ENCODE measurements around the gene SMARCA2.

SMARCA2 gene

DNA sequence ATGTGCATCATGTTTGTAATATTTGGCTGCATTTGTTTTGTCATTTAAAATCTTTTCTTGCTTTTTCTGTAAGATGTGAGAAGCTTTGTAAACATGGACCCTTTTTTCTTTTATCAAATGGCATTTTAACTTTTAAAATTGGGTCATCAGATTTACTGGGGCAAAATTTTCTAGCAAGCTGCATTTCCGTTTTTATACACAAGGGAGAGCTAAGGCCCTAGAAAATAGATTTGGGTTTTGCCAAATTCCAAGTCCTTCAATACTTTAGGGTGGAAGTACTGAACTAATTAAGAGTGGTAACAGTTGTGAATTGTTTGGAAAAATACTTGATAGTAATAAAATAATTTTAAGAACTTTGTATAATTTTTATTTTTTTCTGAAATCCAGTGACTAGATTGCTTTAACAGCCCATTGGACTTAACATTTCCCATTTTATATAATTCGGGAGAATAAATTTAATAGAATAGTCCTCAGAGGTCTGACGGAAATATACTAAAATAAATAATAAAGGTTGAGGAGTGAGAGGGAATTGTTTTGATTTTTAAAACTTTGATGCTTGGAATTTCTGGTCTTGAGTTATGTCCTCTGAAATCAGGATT lies 117.4 kb downstream of the SMARCA2 start:
- no peaks in the 10 kb centered on the region for H3K9me3 ChIP-seq (ENCODE audit: insufficient read depth, low read length)
- no peaks in the 10 kb centered on the region for H3K79me2 ChIP-seq (ENCODE audit: insufficient read depth, low read length)
- no peak overlapping the region for H2AFZ ChIP-seq (ENCODE audit: low read depth, low read length, severe bottlenecking)
- H3K9me2 ChIP-seq (replicated peaks; ENCODE audit: insufficient read depth, low read length): no peaks in the 10 kb centered on the region
- no peaks in the 10 kb centered on the region for H3K36me3 ChIP-seq (ENCODE audit: low read length)
- H3K27me3 ChIP-seq (ENCODE audit: low read length): no peaks in the 10 kb centered on the region
- H3K4me2 ChIP-seq (ENCODE audit: low read depth, low read length, poor library complexity, severe bottlenecking): no peak overlapping the region
- no peak overlapping the region for H3K9ac ChIP-seq (ENCODE audit: low read length)
- H3F3A ChIP-seq (ENCODE audit: insufficient read depth): no peaks in the 10 kb centered on the region
- H3K4me3 ChIP-seq (ENCODE audit: insufficient read depth, low read length, poor library complexity, severe bottlenecking): no peak overlapping the region
- TF ChIP-seq EZH2phosphoT487 (conservative IDR thresholded peaks at IDR 0.05; ENCODE audit: low read length): no peak
- TF ChIP-seq, protein P1, sequence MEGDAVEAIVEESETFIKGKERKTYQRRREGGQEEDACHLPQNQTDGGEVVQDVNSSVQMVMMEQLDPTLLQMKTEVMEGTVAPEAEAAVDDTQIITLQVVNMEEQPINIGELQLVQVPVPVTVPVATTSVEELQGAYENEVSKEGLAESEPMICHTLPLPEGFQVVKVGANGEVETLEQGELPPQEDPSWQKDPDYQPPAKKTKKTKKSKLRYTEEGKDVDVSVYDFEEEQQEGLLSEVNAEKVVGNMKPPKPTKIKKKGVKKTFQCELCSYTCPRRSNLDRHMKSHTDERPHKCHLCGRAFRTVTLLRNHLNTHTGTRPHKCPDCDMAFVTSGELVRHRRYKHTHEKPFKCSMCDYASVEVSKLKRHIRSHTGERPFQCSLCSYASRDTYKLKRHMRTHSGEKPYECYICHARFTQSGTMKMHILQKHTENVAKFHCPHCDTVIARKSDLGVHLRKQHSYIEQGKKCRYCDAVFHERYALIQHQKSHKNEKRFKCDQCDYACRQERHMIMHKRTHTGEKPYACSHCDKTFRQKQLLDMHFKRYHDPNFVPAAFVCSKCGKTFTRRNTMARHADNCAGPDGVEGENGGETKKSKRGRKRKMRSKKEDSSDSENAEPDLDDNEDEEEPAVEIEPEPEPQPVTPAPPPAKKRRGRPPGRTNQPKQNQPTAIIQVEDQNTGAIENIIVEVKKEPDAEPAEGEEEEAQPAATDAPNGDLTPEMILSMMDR (IDR thresholded peaks at IDR 0.05; ENCODE audit: insufficient read depth, low read length, poor library complexity, severe bottlenecking): peak; percentile 61
- H4K20me1 ChIP-seq (ENCODE audit: low read depth, low read length): no peaks in the 10 kb centered on the region
- H3K27ac ChIP-seq (ENCODE audit: low read depth, low read length): no peak overlapping the region

DNA sequence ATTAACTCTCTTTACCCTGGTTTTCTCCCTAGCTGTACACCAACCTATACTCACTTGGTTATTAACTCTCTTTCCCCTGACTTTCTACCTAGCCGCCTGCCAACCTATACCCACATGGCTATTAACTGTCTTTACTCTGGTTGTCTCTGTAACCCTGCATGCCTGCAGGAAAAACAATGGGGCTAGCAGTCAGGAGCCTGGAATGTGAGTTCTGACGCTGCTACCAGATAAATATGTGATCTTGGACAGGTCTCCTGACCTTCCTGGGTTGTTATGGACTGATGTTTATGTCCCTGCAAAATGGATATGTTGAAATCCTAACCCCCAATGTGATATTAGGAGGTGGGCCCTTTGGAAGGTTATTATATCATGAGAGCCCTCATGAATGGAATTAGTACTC lies 119.2 kb downstream of the SMARCA2 start:
- Histone ChIP-seq H3K79me2 (ENCODE audit: insufficient read depth, low read length) (no peaks in the 10 kb centered on the region), H3F3A (ENCODE audit: insufficient read depth) (no peaks in the 10 kb centered on the region), H3K4me3 (ENCODE audit: insufficient read depth, low read length, poor library complexity, severe bottlenecking) (no peak overlapping the region), H3K9me3 (ENCODE audit: insufficient read depth, low read length) (no peaks in the 10 kb centered on the region), H3K4me2 (ENCODE audit: low read depth, low read length, poor library complexity, severe bottlenecking) (no peak overlapping the region), H3K9ac (ENCODE audit: low read length) (no peak overlapping the region), H2AFZ (ENCODE audit: low read depth, low read length, severe bottlenecking) (no peak overlapping the region), H3K27me3 (ENCODE audit: low read length) (no peaks in the 10 kb centered on the region), H3K27ac (ENCODE audit: low read depth, low read length) (no peak overlapping the region), H3K36me3 (ENCODE audit: low read length) (no peaks in the 10 kb centered on the region), H3K9me2 (replicated peaks; ENCODE audit: insufficient read depth, low read length) (no peaks in the 10 kb centered on the region), H4K20me1 (ENCODE audit: low read depth, low read length) (no peaks in the 10 kb centered on the region)
- TF ChIP-seq, protein P1 (IDR thresholded peaks at IDR 0.05; ENCODE audit: insufficient read depth, low read length, poor library complexity, severe bottlenecking): no peak
- no peak for TF ChIP-seq EZH2phosphoT487 (conservative IDR thresholded peaks at IDR 0.05; ENCODE audit: low read length)

DNA sequence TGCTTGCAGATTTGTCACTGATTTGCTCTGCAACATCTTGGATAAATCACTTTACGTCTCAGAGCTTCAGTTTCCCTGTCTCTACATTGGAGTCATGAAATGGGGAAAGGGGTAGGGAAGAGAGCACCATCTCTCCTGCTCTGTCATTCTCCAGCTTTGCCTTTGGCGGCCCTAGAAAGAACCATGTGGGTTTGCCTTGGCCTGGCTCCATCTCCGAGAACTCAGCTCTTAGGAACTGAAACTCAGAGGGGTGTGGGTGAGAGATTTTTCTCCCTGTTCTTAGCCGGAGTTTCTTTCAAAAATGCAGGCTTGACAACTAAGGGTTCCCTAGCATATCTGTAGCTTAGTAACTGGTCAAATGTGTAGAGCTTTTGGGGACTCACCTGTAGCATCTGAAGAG lies 123.5 kb downstream of the SMARCA2 start:
- no peaks in the 10 kb centered on the region for H3K9me3 ChIP-seq (ENCODE audit: insufficient read depth, low read length)
- no peaks in the 10 kb centered on the region for H3K79me2 ChIP-seq (ENCODE audit: insufficient read depth, low read length)
- H3K27ac ChIP-seq (ENCODE audit: low read depth, low read length): no peak overlapping the region
- H3K9me2 ChIP-seq (replicated peaks; ENCODE audit: insufficient read depth, low read length): no peaks in the 10 kb centered on the region
- TF ChIP-seq, protein P1 (IDR thresholded peaks at IDR 0.05; ENCODE audit: insufficient read depth, low read length, poor library complexity, severe bottlenecking): no peak
- TF ChIP-seq EZH2phosphoT487 (conservative IDR thresholded peaks at IDR 0.05; ENCODE audit: low read length): no peak
- H2AFZ ChIP-seq (ENCODE audit: low read depth, low read length, severe bottlenecking): no peak overlapping the region
- H3K27me3 ChIP-seq (ENCODE audit: low read length): no peaks in the 10 kb centered on the region
- no peaks in the 10 kb centered on the region for H3F3A ChIP-seq (ENCODE audit: insufficient read depth)
- H4K20me1 ChIP-seq (ENCODE audit: low read depth, low read length): no peaks in the 10 kb centered on the region
- H3K4me2 ChIP-seq (ENCODE audit: low read depth, low read length, poor library complexity, severe bottlenecking): no peak overlapping the region
- H3K4me3 ChIP-seq (ENCODE audit: insufficient read depth, low read length, poor library complexity, severe bottlenecking): no peak overlapping the region
- no peak overlapping the region for H3K9ac ChIP-seq (ENCODE audit: low read length)
- no peaks in the 10 kb centered on the region for H3K36me3 ChIP-seq (ENCODE audit: low read length)

All from SU-DHL-6 (cell line).